Uterus (tissue), 2 donors: Measurements from ENCODE around the gene CXCR5.

Experiments
- CTCF ChIP-seq, 4 experiments: fragments of 200-600 bp in 2 of 4; fragments of 450-650 bp in 2 of 4; sonication (generic) in 2 of 4; IDR thresholded peaks; one replicate each; pipeline ENCODE4 v1.5.1; 2016 to 2019; ENCODE audit warnings: antibody characterized with exemption in 4 of 4, mild to moderate bottlenecking in 2 of 4, moderate library complexity in 1 of 4
- POLR2A ChIP-seq, 2 donors: fragments of 450-650 bp; IDR thresholded peaks; one replicate each; pipeline ENCODE4 v1.6.1; 2016; ENCODE audit warnings: antibody characterized with exemption in 2 of 2, mild to moderate bottlenecking in 1 of 2, moderate library complexity in 1 of 2

DNA sequence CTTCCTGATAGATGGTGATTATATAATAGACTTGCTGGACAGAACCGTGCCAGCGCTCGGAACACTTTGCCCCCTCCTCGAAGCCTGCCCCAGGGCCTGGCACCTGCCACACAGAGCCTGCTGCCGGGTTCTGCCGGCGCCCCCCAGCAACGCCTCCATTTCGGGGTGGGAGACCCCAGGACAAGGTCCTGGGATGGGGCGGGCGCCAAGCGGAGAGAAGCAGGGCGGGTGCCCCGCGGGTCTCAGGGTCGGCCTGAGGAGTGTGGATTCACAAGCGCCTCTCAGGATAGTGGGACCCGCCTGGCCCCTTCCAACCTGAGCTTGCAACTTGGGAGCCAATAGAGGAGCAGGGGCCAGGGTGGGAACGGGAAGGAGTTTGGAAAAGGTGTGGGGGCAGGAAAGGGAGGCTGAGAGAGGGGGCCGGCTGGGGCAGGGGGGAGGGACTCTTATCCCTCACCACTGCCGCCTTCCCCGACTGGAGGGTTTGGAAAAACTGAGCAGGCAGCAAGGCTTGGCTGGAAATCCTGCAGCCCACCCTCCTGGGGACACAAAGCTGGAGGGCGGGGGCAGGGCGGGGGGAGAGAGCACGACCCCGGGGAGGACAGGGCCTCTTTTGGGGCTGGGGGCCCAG lies 45.3 kb downstream of the CXCR5 start:
- peak in 1 of 4 experiments; percentile 16 for TF ChIP-seq CTCF (IDR thresholded peaks at IDR 0.05)
- TF ChIP-seq POLR2A (IDR thresholded peaks at IDR 0.05): peak in 1 of 2 donors; percentile 11
